Body of pancreas (tissue), 4 donors: Measurements from ENCODE around the gene ATP8A2.

Source experiments
- POLR2A ChIP-seq, 3 donors: fragments of 450-650 bp; IDR thresholded peaks; one replicate each; pipeline ENCODE4 v1.6.1; 2016; ENCODE audit warnings: antibody characterized with exemption in 3 of 3, mild to moderate bottlenecking in 2 of 3
- TF ChIP-seq, protein P1 (sequence below), 7 experiments: fragments of 450-650 bp in 4 of 7; fragments of 200-600 bp in 3 of 7; sonication (generic) in 3 of 7; IDR thresholded peaks; one replicate each; pipeline ENCODE4 v1.5.1; 2016 to 2019; ENCODE audit warnings: antibody characterized with exemption in 7 of 7

DNA sequence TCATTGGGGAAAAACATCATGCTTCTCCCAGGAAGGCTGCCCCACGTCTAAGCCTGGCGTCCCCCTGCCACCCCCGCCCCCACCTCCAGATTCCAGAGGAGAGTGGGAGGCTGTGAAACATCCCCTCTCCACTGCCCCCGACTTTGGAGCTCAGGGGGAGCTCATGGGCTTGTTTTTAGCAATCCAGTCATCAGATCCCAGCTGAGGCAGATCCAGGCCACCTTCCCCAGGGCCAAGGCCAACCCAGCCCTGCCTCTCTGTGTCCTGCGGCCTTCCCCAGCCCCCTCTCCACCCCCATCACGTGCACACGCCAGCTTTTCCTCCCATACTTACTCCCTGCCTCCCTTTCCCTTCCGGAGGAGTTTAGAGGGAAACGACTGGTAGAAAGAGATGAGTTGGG lies 641.2 kb downstream of the ATP8A2 start:
- TF ChIP-seq POLR2A (IDR thresholded peaks at IDR 0.05) = no peak
- TF ChIP-seq, protein P1, sequence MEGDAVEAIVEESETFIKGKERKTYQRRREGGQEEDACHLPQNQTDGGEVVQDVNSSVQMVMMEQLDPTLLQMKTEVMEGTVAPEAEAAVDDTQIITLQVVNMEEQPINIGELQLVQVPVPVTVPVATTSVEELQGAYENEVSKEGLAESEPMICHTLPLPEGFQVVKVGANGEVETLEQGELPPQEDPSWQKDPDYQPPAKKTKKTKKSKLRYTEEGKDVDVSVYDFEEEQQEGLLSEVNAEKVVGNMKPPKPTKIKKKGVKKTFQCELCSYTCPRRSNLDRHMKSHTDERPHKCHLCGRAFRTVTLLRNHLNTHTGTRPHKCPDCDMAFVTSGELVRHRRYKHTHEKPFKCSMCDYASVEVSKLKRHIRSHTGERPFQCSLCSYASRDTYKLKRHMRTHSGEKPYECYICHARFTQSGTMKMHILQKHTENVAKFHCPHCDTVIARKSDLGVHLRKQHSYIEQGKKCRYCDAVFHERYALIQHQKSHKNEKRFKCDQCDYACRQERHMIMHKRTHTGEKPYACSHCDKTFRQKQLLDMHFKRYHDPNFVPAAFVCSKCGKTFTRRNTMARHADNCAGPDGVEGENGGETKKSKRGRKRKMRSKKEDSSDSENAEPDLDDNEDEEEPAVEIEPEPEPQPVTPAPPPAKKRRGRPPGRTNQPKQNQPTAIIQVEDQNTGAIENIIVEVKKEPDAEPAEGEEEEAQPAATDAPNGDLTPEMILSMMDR (IDR thresholded peaks at IDR 0.05) = no peak
